ENCODE results near the gene CCNL2. TPM values are rescaled to one million over a fixed set of nuclear protein-coding genes. Genes with fewer than 3 reads are reported as not detected.

The CCNL2 gene
- total RNA-seq, 1 experiment from 2014 or later: 173 TPM

- Histone ChIP-seq H3T11ph (ENCODE audit: low read length) (no peak overlapping the region), H3K4ac (ENCODE audit: low read depth, low read length) (no peak overlapping the region), H2BK15ac (ENCODE audit: low read depth, low read length) (no peak overlapping the region), H2BK5ac (ENCODE audit: insufficient read length, low read length) (no peak overlapping the region), H2AK5ac (ENCODE audit: insufficient read length, low read length) (no peak overlapping the region), H2BK20ac (ENCODE audit: low read depth, low read length, poor library complexity, severe bottlenecking) (no peak overlapping the region), H3K23ac (ENCODE audit: insufficient read length, low read depth, low read length) (no peak overlapping the region), H3K9me3 (ENCODE audit: control insufficient read depth, low read depth, low read length) (no peaks in the 10 kb centered on the region), H3K56ac (ENCODE audit: insufficient read length, low read depth, low read length) (no peak overlapping the region), H2AFZ (ENCODE audit: low read length) (no peak overlapping the region), H4K8ac (replicated peaks; ENCODE audit: insufficient read length, low read depth, low read length) (no peak overlapping the region), H3K4me1 (ENCODE audit: insufficient read depth, low read length) (no peaks in the 10 kb centered on the region), H3K4me2 (ENCODE audit: insufficient read depth, insufficient read length, low read length) (peak overlapping the region; percentile 69), H4K20me1 (ENCODE audit: control insufficient read depth, insufficient read depth, insufficient read length) (peaks cover 2% of the 10 kb centered on the region), H3K27ac (ENCODE audit: insufficient read length, low read depth, low read length) (no peak overlapping the region), H2BK120ac (ENCODE audit: low read depth, low read length, poor library complexity, severe bottlenecking) (no peak overlapping the region), H3K79me1 (ENCODE audit: insufficient read depth, low read depth, low read length, poor library complexity, severe bottlenecking) (peaks cover 14% of the 10 kb centered on the region), H3K79me2 (ENCODE audit: insufficient read depth, low read length) (peaks cover 8% of the 10 kb centered on the region; the same call in 1 of the 2 replicates), H3K23me2 (ENCODE audit: insufficient read length, low read depth, low read length, poor library complexity, severe bottlenecking) (peaks cover 11% of the 10 kb centered on the region), H4K5ac (ENCODE audit: insufficient read length, low read depth, low read length) (no peak overlapping the region), H3K9ac (ENCODE audit: extremely low read depth, insufficient read length, low read length) (no peak overlapping the region), H3K18ac (ENCODE audit: insufficient read length, low read depth, low read length) (no peak overlapping the region), H3K27me3 (ENCODE audit: insufficient read depth, low read length) (no peaks in the 10 kb centered on the region), H3K14ac (ENCODE audit: insufficient read depth, low read length) (no peak overlapping the region), H4K91ac (ENCODE audit: insufficient read length, low read depth, low read length) (no peak overlapping the region), H2BK12ac (ENCODE audit: insufficient read length, low read depth, low read length) (no peak overlapping the region)
- H3K9me3 Mint-ChIP-seq: peaks cover 0 to 2% of the 10 kb centered on the region in 2 experiments; a peak in 2 of 5 replicates
- no peak for DNase-seq
- H3K27ac Mint-ChIP-seq: peak overlapping the region in 1 of 3 experiments; percentile 96; a peak in 5 of 7 replicates
- peaks cover 52 to 88% (median 70%) of the 10 kb centered on the region in 3 experiments for H3K36me3 Mint-ChIP-seq (ENCODE audit: insufficient read depth in 1 of 3, low read depth in 3 of 3)
- H3K27me3 Mint-ChIP-seq (ENCODE audit: low read depth): peaks cover 1% of the 10 kb centered on the region; the same call in 1 of the 2 replicates
- no peak for TF ChIP-seq CTCF (conservative IDR thresholded peaks at IDR 0.05)
- WGBS (ENCODE audit: extremely low coverage, insufficient read length, low lambda C conversion rate): no CpG with 5 or more reads among the region's 22 CpGs
- peaks cover 24 to 38% of the 10 kb centered on the region in 2 experiments for H3K4me1 Mint-ChIP-seq
- H3K4me3 Mint-ChIP-seq: peak overlapping the region; percentile 90
Measured at GRCh38 chr1:1400576-1401456, 1.7 kb upstream of the CCNL2 start.
